ENCODE measurements around the gene CHD2.

CHD2 gene

DNA sequence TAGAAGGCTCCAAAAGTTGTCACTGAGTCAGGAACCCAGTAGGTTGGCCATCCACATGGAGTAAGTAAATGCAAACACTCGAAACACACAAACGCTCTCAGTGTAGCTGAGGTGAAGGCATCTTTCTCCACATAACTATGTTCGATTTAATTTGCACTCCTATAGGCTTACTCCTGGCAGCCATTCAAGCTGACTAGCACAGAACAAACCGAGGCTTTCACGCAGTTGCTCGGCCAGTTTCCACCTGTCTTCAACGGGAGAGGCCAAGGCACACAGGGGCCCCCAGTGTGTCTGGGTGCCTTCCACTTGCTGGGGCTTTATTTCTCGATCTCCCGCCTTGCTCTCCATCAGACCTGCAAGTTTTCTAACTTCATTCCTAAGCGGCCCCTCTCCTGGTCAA is 170.0 kb downstream of the CHD2 start:
- no peak for DNase-seq (ENCODE audit: low read depth, low spot score)
- H3K4me3 ChIP-seq (ENCODE audit: low read length), result no peak overlapping the region

DNA sequence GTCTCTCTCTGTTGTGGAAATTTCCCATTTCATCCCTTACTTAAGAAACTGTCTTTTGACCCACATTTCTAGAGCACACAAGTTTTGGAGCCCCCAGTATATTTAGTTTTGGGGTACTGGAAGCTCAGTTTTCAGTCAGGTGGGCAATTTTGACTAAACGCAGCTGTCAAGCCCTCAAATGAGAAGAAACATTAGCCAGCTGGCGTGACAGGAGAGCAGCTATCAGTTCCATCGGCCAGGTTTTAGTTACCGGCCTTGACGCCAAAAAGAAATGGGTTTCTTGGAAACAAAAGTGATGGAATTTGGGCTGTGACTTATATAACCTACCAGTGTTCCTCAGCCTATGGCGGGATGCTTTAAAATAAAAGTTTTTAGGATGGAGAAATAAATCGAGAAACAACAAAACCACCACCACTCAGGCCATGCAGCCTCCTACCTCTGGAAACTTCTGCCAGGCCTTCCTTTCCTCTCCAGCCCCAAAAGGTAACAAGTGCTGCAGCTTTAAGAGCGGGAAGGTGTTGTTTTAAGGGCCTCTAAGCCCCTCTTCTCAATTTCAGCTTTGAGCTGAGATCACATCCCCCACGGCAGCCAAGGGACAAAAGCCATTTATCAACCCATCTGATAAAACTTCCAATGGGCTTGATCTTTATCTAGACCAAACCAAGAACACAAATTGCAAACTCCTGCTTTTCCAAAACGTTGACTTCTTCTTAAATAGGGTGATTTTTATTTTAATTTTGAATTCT is 170.6 kb downstream of the CHD2 start:
- no peak for DNase-seq (ENCODE audit: low read depth, low spot score)
- H3K4me3 ChIP-seq (ENCODE audit: low read length), result no peak overlapping the region

DNA sequence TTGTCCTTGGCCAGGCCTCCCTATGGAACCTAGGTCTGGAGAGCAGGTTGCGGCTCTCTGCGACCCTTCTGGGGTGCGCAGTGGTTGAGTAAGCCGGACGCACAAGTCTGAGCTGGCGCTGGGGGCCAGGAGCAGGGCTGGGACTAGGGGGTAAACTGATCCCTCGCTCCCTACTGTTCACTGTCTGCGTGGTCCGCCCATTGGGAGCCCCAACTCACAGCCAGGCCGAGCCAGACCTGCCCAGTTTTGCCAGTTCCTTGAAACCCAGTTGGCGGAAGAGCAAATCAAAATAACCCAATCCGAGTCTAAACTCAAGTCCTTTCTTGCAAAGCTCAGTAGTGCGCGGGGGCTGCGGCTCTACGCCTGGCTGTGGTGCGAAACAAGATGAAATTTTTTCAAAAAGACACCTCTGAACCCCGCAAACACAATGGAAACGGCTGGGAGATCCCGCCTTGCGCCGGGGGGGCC is 171.4 kb downstream of the CHD2 start:
- DNase-seq (ENCODE audit: low read depth, low spot score), result no peak
- H3K4me3 ChIP-seq (ENCODE audit: low read length), result no peak overlapping the region

DNA sequence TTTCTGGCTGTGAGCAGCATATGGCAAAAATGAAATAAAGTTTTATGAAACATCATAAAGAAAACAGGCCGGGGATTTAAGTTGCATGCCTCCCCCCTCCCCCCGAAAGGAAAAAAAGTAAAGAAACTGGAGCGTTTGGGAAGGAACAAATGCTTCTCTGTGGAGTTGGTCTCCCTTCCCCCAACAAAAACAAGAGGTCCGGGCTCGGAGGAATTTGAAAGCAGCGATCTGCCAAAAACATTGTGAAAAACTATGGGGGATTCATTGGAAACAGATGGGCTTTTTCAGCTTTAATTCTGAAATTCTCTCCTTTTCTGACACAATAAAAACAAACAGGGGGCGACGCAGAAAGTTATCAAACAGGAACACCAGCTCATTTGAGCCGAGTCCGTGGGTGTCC is 171.9 kb downstream of the CHD2 start:
- no peak for DNase-seq (ENCODE audit: low read depth, low spot score)

DNA sequence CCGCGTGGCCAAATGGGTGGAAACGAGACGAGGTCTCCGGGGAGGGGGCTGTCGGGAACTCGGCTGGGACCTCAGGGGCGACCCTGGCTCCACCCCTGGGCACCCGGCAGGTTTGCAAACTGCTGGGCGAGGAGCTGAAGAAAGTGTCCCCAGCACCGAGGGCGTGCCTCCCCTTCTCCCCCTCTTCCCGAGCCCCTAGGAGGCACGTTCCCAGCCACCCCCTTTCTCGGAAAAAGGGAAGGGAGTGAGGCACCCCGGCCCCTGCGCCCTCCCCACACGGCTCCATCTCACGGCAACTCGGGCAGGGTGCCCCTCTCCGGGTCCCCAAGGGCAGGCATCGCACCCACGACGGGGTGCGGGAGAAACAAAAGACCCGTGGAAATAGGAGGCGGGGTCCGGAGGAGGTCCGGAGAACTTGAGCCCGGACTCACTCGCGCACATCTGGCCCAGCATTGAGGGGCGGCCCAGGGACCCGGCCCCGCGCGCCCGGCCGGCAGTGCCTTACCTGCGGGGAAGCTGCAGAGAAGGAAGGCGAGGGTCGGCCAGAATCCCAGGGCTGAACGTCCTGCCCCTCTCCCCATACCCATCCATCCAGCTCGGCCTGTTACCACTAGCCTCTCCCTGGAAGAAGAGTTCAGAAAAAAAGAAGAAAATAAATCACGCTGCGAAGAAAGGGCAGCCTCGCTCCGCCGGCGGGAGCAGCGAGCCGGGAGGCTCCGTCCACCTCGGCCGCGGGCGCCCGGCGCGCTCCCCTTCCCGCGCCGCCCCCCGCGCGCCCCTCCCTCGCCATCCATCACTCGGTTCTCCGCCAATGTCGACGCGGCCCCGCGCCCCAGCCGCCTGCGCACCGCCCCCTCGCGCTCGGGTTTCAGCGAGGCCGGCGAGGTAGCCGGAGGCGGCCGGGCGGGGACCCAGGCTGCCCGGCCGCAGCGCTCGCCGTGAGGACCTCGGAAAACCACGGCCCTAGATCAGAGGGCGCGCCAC is 172.6 kb downstream of the CHD2 start:
- no peak for DNase-seq (ENCODE audit: low read depth, low spot score)
- H3K4me3 ChIP-seq (ENCODE audit: low read length), result no peak overlapping the region

More for the DNA sequence above, 171.9 kb downstream of the CHD2 start:
- H3K4me3 ChIP-seq (ENCODE audit: low read length), result no peak overlapping the region

DNA sequence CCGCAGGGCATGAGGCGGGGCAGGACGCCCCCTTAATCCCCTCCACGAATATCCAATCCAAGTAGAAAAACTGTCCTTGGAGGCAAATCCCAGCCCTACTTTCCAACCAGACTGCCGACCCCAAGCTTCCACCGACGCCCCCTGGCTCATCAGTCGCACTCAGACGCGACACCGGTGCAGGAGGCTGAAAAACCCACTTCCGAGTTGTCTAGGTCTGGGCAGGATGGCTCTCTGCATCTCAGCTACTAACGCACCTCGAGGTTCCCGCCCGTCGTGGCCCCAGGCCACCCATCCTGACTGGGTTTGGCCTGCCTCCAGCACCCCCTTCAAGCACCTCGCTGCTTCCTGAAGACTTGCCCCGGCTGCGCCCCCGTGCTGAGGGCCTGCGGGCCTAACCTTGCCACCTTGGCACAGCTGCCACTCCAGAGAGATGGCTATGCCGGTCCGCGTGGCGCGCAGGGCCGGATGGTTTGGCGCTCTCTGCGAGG is 173.4 kb downstream of the CHD2 start:
- no peak for DNase-seq (ENCODE audit: low read depth, low spot score)
- no peak overlapping the region for H3K4me3 ChIP-seq (ENCODE audit: low read length)

DNA sequence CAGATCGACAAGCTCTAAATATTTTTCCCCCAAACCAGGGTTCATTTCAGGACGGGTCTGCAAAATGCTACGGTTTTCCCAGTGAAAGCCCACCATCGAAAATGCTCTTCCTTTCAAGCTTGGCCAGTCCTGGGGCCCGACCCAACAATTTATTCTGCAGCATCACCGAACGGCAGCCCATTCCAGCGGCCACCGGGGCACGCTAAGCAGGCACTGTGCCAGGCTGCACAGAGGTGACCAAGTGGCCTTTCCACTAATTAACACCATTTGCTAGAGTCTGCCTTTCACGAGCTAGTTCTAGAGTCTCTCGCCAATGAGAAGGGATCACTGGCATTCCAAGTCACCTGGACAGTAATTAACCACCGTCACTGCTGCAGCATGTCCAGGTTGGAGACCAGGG is 174.5 kb downstream of the CHD2 start:
- no peak overlapping the region for H3K4me3 ChIP-seq (ENCODE audit: low read length)
- no peak for DNase-seq (ENCODE audit: low read depth, low spot score)

DNA sequence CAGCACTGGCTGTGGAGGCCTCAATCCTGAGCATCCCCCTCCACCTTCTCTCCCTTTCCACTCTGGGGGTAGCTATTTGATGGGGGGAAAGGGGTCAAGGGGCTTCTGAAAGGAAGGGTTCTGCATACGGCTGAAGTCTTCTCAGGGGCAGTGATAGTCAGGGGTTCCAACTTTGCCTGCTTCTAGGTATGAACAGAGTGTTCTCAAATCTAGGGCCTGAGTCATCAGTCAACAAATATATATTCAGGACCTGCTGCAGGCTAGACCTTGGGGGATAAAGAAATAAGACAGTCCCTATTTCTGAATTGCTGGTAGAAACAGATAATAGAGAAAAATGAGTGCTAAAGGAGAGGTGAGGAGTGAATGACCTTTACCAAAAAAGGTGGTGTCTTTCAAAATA is 176.1 kb downstream of the CHD2 start:
- DNase-seq (ENCODE audit: low read depth, low spot score), result no peak
- no peak overlapping the region for H3K4me3 ChIP-seq (ENCODE audit: low read length)

DNA sequence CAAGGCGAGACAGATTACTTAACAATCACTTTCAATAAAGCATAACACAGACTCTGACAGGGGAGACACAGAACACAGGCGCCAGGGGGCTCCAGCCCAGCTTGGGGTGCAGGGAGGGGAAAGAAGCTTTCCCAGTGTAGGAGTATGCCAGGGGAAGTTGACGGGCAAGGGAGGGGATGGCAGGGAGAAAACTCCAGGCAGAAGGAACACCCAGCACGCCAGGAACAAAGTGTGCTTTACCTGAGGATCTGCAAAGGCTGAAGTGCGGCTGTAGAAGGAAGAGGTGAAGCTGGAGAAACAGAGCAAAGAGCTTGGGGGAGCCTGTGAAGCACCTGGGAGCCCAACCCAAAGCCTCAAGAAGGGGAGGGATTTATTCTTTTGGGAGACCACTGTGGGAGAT is 176.8 kb downstream of the CHD2 start:
- no peak overlapping the region for H3K4me3 ChIP-seq (ENCODE audit: low read length)
- DNase-seq (ENCODE audit: low read depth, low spot score), result no peak
